Astrocyte of the spinal cord (primary cell): Measurements from ENCODE around the gene PLA2G12A.

ENCODE experiments used
- DNase-seq: peaks from one replicate; pipeline ENCODE4 v3.0.0; 2011; ENCODE audit warnings: low read depth, low spot score
- H3K4me3 ChIP-seq: 2 replicates; pipeline ENCODE4 v1.5.1; 2011; ENCODE audit warnings: low read depth, mild to moderate bottlenecking, low read length, moderate library complexity
- in situ Hi-C: cut with HindIII; loops from 2 replicates; pipeline ENCODE4 v1.10.0; 2017; ENCODE audit warnings: low sequenced_read_pairs
- TF ChIP-seq, protein P1 (sequence below): IDR thresholded peaks from 2 replicates; pipeline ENCODE4 v1.5.1; 2012; ENCODE audit warnings: low read depth, mild to moderate bottlenecking, low read length, inconsistent platforms

The PLA2G12A gene

GRCh38 chr4:109713500-109713899, 16.4 kb downstream of the PLA2G12A start:
- no peak for DNase-seq
- H3K4me3 ChIP-seq, result no peak overlapping the region
- in situ Hi-C loops, result no loop called here
- TF ChIP-seq, protein P1, sequence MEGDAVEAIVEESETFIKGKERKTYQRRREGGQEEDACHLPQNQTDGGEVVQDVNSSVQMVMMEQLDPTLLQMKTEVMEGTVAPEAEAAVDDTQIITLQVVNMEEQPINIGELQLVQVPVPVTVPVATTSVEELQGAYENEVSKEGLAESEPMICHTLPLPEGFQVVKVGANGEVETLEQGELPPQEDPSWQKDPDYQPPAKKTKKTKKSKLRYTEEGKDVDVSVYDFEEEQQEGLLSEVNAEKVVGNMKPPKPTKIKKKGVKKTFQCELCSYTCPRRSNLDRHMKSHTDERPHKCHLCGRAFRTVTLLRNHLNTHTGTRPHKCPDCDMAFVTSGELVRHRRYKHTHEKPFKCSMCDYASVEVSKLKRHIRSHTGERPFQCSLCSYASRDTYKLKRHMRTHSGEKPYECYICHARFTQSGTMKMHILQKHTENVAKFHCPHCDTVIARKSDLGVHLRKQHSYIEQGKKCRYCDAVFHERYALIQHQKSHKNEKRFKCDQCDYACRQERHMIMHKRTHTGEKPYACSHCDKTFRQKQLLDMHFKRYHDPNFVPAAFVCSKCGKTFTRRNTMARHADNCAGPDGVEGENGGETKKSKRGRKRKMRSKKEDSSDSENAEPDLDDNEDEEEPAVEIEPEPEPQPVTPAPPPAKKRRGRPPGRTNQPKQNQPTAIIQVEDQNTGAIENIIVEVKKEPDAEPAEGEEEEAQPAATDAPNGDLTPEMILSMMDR, result no peak

- TF ChIP-seq, protein P1, result no peak
- no peak overlapping the region for H3K4me3 ChIP-seq
- in situ Hi-C loops, result no loop called here
- no peak for DNase-seq
Measured at GRCh38 chr4:109708990-109709389, 20.9 kb downstream of the PLA2G12A start.

DNA sequence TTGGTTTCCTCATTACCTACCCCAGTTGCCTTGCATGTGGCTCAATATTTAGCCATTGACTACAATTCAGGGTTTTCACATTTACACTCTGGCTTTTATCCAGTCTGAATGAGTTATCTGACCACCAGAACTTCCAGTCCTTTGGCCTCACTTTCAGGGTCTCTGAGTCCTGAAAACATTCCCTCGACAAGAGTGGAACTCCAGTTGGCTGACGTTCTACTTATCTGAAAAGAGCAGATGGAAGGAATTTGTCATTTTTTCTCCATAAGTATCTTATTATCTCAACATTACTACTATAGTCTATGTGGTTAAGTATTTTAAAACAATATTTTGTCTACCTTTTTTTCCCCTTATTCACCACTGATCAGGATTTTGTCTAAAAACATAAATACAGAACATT, 21.4 kb downstream of the PLA2G12A start:
- H3K4me3 ChIP-seq, result no peak overlapping the region
- TF ChIP-seq, protein P1, result no peak
- in situ Hi-C loops, result no loop called here
- DNase-seq, result no peak

DNA sequence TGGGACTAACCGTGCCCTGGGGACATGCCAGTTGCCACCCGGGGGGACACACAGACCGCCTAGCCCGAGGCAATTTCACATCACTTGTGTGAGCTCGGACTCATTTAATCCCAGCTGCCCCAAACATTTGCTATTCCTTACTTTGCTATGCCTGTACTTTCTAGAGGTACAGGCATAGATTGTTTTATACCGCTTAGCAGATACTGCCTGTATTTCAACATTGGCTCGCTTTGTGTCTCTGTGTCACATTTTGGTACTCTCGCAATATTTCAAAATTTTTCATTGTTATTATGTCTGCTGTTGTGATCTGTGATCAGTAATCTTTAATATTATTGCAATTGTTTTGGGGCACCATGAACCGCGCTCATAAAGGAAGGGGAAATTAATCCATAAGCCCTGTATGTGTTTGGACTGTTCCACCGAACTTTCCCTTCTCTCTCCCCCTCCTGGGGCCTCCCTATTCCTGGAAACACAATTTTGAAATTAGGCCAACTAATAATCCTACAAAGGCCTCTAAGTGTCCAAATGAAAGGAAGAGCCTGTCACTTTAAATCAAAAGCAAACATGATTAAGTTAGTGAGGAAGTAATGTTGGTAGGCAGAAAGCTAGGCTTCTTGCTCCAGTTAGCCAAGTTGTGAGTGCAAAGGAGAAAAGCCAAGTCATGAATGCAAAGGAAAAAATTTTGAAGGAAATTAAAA, 26.1 kb downstream of the PLA2G12A start:
- in situ Hi-C loops, result no loop called here
- no peak for DNase-seq
- peak overlapping the region; percentile 78 for H3K4me3 ChIP-seq
- TF ChIP-seq, protein P1, result no peak

DNA sequence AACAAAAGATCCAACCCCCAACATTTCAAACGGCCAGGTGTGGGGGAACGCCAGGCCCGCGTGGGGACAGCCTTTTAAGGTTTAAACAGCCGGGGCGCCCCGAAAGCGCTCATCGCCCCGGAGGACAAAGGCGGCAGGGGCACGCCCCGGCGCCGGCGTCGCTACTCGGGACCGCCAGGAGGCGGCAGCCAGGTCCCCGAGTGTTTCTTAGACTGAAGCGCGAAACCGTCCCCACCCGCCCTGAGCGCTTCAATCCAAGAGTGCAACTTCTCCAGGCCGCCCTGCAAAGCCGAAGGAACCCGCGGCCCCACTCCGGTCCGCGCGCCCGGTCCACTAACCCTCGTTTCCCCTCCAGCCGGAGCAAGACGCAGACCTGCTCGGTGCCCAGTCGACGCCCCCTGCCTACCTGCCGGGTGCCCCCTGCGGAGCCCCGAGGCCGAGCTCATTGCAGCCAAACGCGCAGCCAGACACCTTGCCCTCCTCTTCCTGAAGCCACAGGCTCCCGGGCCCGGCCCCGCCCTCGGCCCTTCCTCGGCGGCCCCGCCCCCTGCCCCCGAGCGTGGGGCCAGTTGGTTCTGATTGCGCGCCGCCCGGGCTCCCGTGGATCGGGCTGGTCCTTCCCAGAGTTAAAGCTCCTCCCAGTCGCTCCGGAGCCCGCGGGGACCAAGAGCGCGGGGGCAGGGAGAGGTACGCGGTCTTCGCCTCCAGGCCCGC, 26.8 kb downstream of the PLA2G12A start, which contains the start of gene CASP6:
Gene CASP6, minus strand, starts transcription at position 496 of the 714 bp plus-strand sequence. Its CDS starts 50 bp downstream, at position 446.
- peak; percentile 76 for DNase-seq
- in situ Hi-C loops, result no loop called here
- TF ChIP-seq, protein P1, result peak; percentile 72
- peak within 1 kb of the TSS; percentile 78 for H3K4me3 ChIP-seq

GRCh38 chr4:109701566-109702410, 28.1 kb downstream of the PLA2G12A start:
- no peak for DNase-seq
- peak overlapping the region; percentile 78 for H3K4me3 ChIP-seq
- in situ Hi-C loops, result no loop called here
- TF ChIP-seq, protein P1, result no peak
